Calu3 (cell line): ENCODE data around the gene HNRNPH3. TPM values are rescaled to one million over a fixed set of nuclear protein-coding genes. Genes with fewer than 3 reads are reported as not detected.

ENCODE experiments used
- BruUV-seq: library from RNA; stranded (reverse); fragments of 400-500 nt; replicated peaks from 2 replicates; lab custom pipeline; 2021; lab: Mats Ljungman, UMichigan
- CTCF ChIA-PET: fragments of 300-600 bp; sonication (Branson Sonifier 250); formaldehyde crosslinking; loops from one replicate; lab custom pipeline; 2022; ENCODE audit warnings: antibody characterized with exemption; lab: Charles Lee
- DNase-seq: peaks from one replicate; pipeline ENCODE4 v3.0.0; 2022
- H3K27ac Mint-ChIP-seq: one replicate; pipeline ENCODE4 v1.8.0; 2022; ENCODE audit warnings: mixed read lengths; ENCODE audit not compliant: unreplicated experiment
- H3K27me3 Mint-ChIP-seq: one replicate; pipeline ENCODE4 v1.8.0; 2022; ENCODE audit warnings: mixed read lengths; ENCODE audit not compliant: unreplicated experiment
- H3K36me3 Mint-ChIP-seq: one replicate; pipeline ENCODE4 v1.8.0; 2022; ENCODE audit warnings: mild to moderate bottlenecking, moderate library complexity, mixed read lengths; ENCODE audit not compliant: insufficient read depth, unreplicated experiment
- H3K4me1 Mint-ChIP-seq: one replicate; pipeline ENCODE4 v1.8.0; 2022; ENCODE audit warnings: mild to moderate bottlenecking, low read depth, mixed read lengths; ENCODE audit not compliant: unreplicated experiment
- H3K4me3 Mint-ChIP-seq: one replicate; pipeline ENCODE4 v1.8.0; 2022; ENCODE audit warnings: mild to moderate bottlenecking, low read depth, moderate library complexity, mixed read lengths; ENCODE audit not compliant: unreplicated experiment
- H3K9me3 Mint-ChIP-seq: one replicate; pipeline ENCODE4 v1.8.0; 2022; ENCODE audit warnings: low read depth, mixed read lengths; ENCODE audit not compliant: unreplicated experiment
- CTCF ChIP-seq: fragments of 200-600 bp; IDR thresholded peaks from one replicate; pipeline ENCODE4 v1.8.0; 2022; ENCODE audit warnings: antibody characterized with exemption; ENCODE audit not compliant: unreplicated experiment
- intact Hi-C: fragments of 100-400 bp; cut with micrococcal nuclease; formaldehyde crosslinking; loops from one replicate; pipeline ENCODE4 v1.10.0; 2022; ENCODE audit not compliant: unreplicated experiment
- total RNA-seq: library from RNA; stranded (reverse); gene quantifications from 2 replicates; pipeline ENCODE4 v1.2.3, GENCODE V29; 2022

Gene HNRNPH3
- total RNA-seq, 1 experiment from 2014 or later: 184 TPM

GRCh38 chr10:68327889-68328786 lies 3.7 kb upstream of the HNRNPH3 start:
- Mint-ChIP-seq H3K4me3 (peak overlapping the region; percentile 39), H3K4me1 (peaks cover 31% of the 10 kb centered on the region), H3K27ac (peak overlapping the region; percentile 88), H3K36me3 (peaks cover 35% of the 10 kb centered on the region), H3K9me3 (no peaks in the 10 kb centered on the region), H3K27me3 (no peaks in the 10 kb centered on the region)
- no TSS peak for BruUV-seq
- no peak for TF ChIP-seq CTCF
- CTCF ChIA-PET: interaction anchor here (0.5 to 0.7 kb wide), 3 partner anchors 476 to 563 kb away, joined by 3 to 6 read pairs (median 3); no protein-coding TSS in a partner anchor
- intact Hi-C loops: no loop called here
- no peak for DNase-seq

- no peak for DNase-seq
- Mint-ChIP-seq H3K27ac (peak overlapping the region; percentile 88), H3K9me3 (no peaks in the 10 kb centered on the region), H3K36me3 (peaks cover 49% of the 10 kb centered on the region), H3K4me1 (peaks cover 34% of the 10 kb centered on the region), H3K4me3 (peak overlapping the region; percentile 39), H3K27me3 (no peaks in the 10 kb centered on the region)
- no peak for TF ChIP-seq CTCF
- BruUV-seq: no TSS peak
- intact Hi-C loops: no loop called here
- CTCF ChIA-PET: interaction anchor here (1.5 kb wide), 1 partner anchor 23 kb away, joined by 4 read pairs; no protein-coding TSS in a partner anchor
Measured at GRCh38 chr10:68329506-68329861, 2.4 kb upstream of the HNRNPH3 start.

GRCh38 chr10:68330852-68331454 lies 911 bp upstream of the HNRNPH3 start:
- Mint-ChIP-seq H3K4me1 (peaks cover 49% of the 10 kb centered on the region), H3K27me3 (no peaks in the 10 kb centered on the region), H3K9me3 (no peaks in the 10 kb centered on the region), H3K4me3 (peak overlapping the region; percentile 98), H3K27ac (peak overlapping the region; percentile 88), H3K36me3 (peaks cover 64% of the 10 kb centered on the region)
- no peak for TF ChIP-seq CTCF
- no TSS peak for BruUV-seq
- intact Hi-C loops: loop anchor here (10.0 kb wide), 1 partner anchor 446 kb away; the partner anchor contains the start of gene SIRT1
- CTCF ChIA-PET: interaction anchor here (1.2 to 3.1 kb wide), 4 partner anchors 9 to 118 kb away, joined by 4 to 18 read pairs (median 4); no protein-coding TSS in a partner anchor
- peak; percentile 30 for DNase-seq

GRCh38 chr10:68332259-68333057 lies 594 bp downstream of the HNRNPH3 start, which contains the start of gene PBLD:
TSS of gene PBLD (minus strand) at chr10:68332928. CDS start at chr10:68306844, 26,084 bp downstream.
- CTCF ChIA-PET: interaction anchor here (0.6 to 3.1 kb wide), 10 partner anchors 10 to 528 kb away, joined by 3 to 18 read pairs (median 4); no protein-coding TSS in a partner anchor
- Mint-ChIP-seq H3K36me3 (peaks cover 79% of the 10 kb centered on the region), H3K27me3 (no peaks in the 10 kb centered on the region), H3K9me3 (no peaks in the 10 kb centered on the region), H3K4me3 (peak within 1 kb of the TSS; percentile 98), H3K4me1 (peaks cover 64% of the 10 kb centered on the region), H3K27ac (peak within 1 kb of the TSS; percentile 88)
- BruUV-seq: no TSS peak
- intact Hi-C loops: loop anchor here (10.0 kb wide), 1 partner anchor 448 kb away; the partner anchor contains the start of gene SIRT1
- DNase-seq: peak; percentile 81
- TF ChIP-seq CTCF: no peak
